ENCODE measurements around the gene TEX264.

TEX264 gene

DNA sequence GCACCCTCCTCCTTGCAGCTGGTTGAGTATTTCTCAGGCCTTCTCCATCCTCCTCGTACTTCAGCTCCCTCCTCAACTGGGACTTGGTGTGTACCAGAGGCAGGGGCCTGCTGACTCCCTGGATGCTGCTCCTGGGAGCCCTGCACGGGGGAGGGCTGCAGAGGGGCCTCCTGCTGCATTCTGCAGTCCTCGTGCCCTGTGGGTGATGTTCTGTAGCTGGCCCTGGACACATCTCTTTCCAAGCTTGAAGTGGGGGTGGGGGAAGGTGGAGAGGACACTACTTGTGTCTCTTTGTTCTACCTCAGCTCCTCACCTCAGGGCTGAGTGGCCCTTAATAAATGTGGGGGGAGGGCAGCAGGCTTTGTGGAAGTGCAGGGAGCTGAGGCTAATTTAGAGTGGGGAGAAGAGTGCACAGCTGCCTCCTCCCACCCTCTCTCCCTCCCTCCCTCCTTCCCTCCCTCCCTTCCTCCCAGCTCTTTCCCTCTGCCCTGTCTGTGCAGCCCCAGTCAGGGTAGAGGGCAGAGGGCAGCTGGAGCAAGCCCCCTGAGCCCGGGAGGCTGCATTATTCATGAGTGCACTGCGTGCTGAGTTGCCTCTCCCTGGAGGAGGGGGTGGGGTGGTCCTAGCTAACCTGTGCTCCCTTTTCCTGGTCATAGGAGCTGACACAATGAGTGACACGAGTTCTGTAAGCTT, 32.2 kb downstream of the TEX264 start:
- no peak for DNase-seq (ENCODE audit: low spot score)
- TF ChIP-seq, protein P1, sequence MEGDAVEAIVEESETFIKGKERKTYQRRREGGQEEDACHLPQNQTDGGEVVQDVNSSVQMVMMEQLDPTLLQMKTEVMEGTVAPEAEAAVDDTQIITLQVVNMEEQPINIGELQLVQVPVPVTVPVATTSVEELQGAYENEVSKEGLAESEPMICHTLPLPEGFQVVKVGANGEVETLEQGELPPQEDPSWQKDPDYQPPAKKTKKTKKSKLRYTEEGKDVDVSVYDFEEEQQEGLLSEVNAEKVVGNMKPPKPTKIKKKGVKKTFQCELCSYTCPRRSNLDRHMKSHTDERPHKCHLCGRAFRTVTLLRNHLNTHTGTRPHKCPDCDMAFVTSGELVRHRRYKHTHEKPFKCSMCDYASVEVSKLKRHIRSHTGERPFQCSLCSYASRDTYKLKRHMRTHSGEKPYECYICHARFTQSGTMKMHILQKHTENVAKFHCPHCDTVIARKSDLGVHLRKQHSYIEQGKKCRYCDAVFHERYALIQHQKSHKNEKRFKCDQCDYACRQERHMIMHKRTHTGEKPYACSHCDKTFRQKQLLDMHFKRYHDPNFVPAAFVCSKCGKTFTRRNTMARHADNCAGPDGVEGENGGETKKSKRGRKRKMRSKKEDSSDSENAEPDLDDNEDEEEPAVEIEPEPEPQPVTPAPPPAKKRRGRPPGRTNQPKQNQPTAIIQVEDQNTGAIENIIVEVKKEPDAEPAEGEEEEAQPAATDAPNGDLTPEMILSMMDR (IDR thresholded peaks at IDR 0.05; ENCODE audit: borderline replicate concordance, control extremely low read depth, extremely low read depth, insufficient read depth, missing control alignments), result no peak
- in situ Hi-C loops (cut with MboI; ENCODE audit: low sequenced_read_pairs, unreplicated experiment), result no loop called here

DNA sequence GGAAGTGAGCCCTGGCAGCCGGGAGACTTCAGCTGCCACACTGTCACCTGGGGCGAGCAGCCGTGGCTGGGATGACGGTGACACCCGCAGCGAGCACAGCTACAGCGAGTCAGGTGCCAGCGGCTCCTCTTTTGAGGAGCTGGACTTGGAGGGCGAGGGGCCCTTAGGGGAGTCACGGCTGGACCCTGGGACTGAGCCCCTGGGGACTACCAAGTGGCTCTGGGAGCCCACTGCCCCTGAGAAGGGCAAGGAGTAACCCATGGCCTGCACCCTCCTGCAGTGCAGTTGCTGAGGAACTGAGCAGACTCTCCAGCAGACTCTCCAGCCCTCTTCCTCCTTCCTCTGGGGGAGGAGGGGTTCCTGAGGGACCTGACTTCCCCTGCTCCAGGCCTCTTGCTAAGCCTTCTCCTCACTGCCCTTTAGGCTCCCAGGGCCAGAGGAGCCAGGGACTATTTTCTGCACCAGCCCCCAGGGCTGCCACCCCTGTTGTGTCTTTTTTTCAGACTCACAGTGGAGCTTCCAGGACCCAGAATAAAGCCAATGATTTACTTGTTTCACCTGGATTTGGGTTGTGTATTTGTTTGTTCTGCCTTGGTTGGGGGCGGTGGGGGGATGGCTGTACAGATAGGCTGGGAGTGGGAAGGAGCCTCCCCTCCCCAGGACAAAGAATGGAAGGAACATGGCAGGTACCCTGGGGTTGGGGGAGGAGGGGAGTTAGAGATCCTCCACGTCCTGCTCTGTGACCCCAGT, 32.9 kb downstream of the TEX264 start:
- TF ChIP-seq, protein P1 (IDR thresholded peaks at IDR 0.05; ENCODE audit: borderline replicate concordance, control extremely low read depth, extremely low read depth, insufficient read depth, missing control alignments), result no peak
- no peak for DNase-seq (ENCODE audit: low spot score)
- in situ Hi-C loops (cut with MboI; ENCODE audit: low sequenced_read_pairs, unreplicated experiment), result no loop called here

DNA sequence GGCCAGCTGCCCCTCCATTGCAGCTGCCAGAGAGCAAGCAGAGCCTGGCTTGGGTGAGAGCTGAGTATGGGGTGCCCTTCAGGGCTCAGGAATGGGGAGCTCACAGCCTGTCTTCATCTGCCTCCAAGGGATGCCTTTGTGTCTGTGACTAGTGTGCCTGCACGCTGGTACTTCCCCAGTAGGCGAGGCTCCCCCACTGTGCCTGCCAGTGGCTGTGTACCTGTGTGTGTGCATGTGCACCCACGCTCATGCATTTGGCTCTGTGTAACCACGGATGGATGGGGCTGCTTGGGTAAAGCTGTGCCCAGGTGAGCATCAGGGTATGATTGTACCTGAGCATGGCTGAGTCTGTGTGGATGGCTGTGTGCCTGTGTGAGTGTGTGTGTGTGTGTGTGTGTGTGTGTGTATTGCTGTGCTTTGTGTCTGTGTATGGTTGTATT, 33.5 kb downstream of the TEX264 start:
- no peak for DNase-seq (ENCODE audit: low spot score)
- in situ Hi-C loops (cut with MboI; ENCODE audit: low sequenced_read_pairs, unreplicated experiment), result no loop called here
- TF ChIP-seq, protein P1 (IDR thresholded peaks at IDR 0.05; ENCODE audit: borderline replicate concordance, control extremely low read depth, extremely low read depth, insufficient read depth, missing control alignments), result no peak

DNA sequence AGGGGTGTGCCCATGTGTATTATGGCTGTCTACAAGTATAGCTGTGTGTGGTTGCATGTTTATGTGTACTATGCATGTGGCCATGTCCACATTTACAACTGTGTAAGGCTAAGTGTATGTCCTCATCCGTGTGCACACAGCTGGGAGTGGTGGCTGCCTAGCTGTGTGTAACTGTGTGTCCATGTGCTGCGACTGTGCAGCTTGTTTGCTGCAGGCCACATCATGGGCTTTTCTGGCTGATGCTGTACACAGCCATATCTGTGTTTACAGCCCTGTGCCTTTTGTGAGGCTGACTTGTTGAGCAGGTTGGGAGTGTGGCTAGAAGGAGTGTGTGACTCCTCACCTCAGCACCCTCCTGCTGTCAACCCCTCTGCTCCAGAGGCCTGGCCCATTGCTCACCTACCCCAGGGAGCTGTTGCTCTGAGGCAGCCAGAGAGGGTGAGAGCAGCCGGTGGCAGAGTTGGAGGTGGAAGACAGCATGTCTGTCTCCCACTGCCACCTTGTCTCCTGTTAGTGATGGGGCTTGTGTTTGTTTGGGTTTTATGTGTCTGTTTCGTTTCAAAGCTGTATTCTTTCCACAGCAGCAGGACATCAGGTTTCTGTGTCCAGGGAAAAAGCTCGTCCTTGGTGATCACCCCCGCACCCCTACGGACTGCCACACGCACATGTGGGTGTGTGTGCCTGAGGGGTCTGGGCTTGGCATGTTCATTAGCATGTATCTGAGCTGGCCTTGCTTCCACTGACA, 34.4 kb downstream of the TEX264 start:
- in situ Hi-C loops (cut with MboI; ENCODE audit: low sequenced_read_pairs, unreplicated experiment), result no loop called here
- no peak for DNase-seq (ENCODE audit: low spot score)
- TF ChIP-seq, protein P1 (IDR thresholded peaks at IDR 0.05; ENCODE audit: borderline replicate concordance, control extremely low read depth, extremely low read depth, insufficient read depth, missing control alignments), result no peak

DNA sequence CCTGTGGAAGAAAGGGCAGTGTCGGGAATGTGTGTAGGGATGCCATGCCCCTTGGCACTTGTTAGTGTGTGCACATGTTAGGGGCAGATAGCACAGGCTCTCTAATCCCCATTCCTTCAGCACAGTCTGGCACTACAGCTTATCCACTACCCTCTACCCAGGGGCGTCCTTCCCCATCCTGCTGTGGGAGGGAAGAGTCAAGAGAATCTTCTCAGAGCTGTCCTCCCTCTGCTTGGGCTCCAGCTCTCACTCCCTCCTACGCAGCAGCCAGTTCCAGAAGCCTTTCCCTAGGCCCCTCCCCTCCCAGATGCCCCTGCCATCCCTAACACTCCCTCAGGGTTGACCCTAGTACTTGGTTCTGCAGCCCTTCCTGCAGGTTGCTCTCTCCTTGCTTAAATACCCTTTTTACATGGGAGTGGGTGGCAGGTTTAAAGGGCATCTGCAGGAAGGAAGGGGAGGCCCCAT, 35.0 kb downstream of the TEX264 start:
- TF ChIP-seq, protein P1 (IDR thresholded peaks at IDR 0.05; ENCODE audit: borderline replicate concordance, control extremely low read depth, extremely low read depth, insufficient read depth, missing control alignments), result no peak
- in situ Hi-C loops (cut with MboI; ENCODE audit: low sequenced_read_pairs, unreplicated experiment), result no loop called here
- no peak for DNase-seq (ENCODE audit: low spot score)

Measured in GM13976 (cell line).